ENCODE data around the gene ADAM22. TPM values are rescaled to one million over a fixed set of nuclear protein-coding genes. Genes with fewer than 3 reads are reported as not detected.

Gene ADAM22
- polyA plus RNA-seq, 1 of the 3 experiments (the other 2 are of a cell fraction): 3.0 TPM

- Histone ChIP-seq H3F3A (replicated peaks; ENCODE audit: insufficient read depth) (no peaks in the 10 kb centered on the region), H3K79me2 (ENCODE audit: insufficient read depth) (peaks cover 40% of the 10 kb centered on the region), H3K9me3 (no peaks in the 10 kb centered on the region), H3K36me3 (replicated peaks in 1 of 2; ENCODE audit: control insufficient read depth in 1 of 2, insufficient read depth in 2 of 2, low read length in 1 of 2) (peaks cover 82 to 95% of the 10 kb centered on the region in 2 experiments), H3K9me2 (no peaks in the 10 kb centered on the region), H3K4me1 (ENCODE audit: control insufficient read depth in 1 of 2, insufficient read depth in 2 of 2, low read depth in 1 of 2, low read length in 1 of 2) (peaks cover 1 to 4% of the 10 kb centered on the region in 2 experiments), H3K4me3 (ENCODE audit: low read depth in 2 of 2, low read length in 1 of 2) (no peak overlapping the region), H3K9ac (no peak overlapping the region), H2AFZ (ENCODE audit: low read depth) (no peak overlapping the region), H3K27me3 (ENCODE audit: insufficient read depth) (no peaks in the 10 kb centered on the region), H3K27ac (ENCODE audit: low read depth in 2 of 2, low read length in 1 of 2) (no peak overlapping the region; a peak in 1 of 4 replicates), H3K4me2 (no peak overlapping the region), H4K20me1 (ENCODE audit: insufficient read depth) (peaks cover 14% of the 10 kb centered on the region)
- 89% methylated on average over 1 of the region's 1 CpG for WGBS (ENCODE audit: low lambda C conversion rate)
- ChIA-PET POLR2A (no interaction called here), CTCF (interaction anchor here (1.0 to 1.7 kb wide), 4 partner anchors 10 to 43 kb away, joined by 3 to 6 read pairs (median 4); no protein-coding TSS in a partner anchor)
- TF ChIP-seq EP300 (IDR thresholded peaks at IDR 0.05; ENCODE audit: borderline replicate concordance in 1 of 2, low read depth in 1 of 2, low read length in 1 of 2) (no peak), REST (IDR thresholded peaks at IDR 0.05; ENCODE audit: low read depth, low read length) (no peak), SIN3A (IDR thresholded peaks at IDR 0.05; ENCODE audit: borderline replicate concordance, low read depth, low read length) (no peak), FOXM1 (IDR thresholded peaks at IDR 0.05; ENCODE audit: low read depth) (no peak), USF2 (IDR thresholded peaks at IDR 0.05; ENCODE audit: borderline replicate concordance, low read depth, low read length) (no peak), FOXJ3 (CRISPR knock-in tag; IDR thresholded peaks at IDR 0.05) (no peak), ZBTB33 (IDR thresholded peaks at IDR 0.05; ENCODE audit: borderline replicate concordance, low read depth) (no peak), RFX5 (IDR thresholded peaks at IDR 0.05; ENCODE audit: low read length) (no peak), MAX (IDR thresholded peaks at IDR 0.05; ENCODE audit: low read depth) (no peak), RAD21 (IDR thresholded peaks at IDR 0.05; ENCODE audit: low read length) (no peak), USF1 (IDR thresholded peaks at IDR 0.05; ENCODE audit: borderline replicate concordance, low read depth) (no peak), FOSL2 (IDR thresholded peaks at IDR 0.05; ENCODE audit: borderline replicate concordance, low read depth) (no peak), GABPA (IDR thresholded peaks at IDR 0.05; ENCODE audit: low read depth) (no peak), IRF3 (IDR thresholded peaks at IDR 0.05; ENCODE audit: low read depth, low read length) (no peak), JUND (IDR thresholded peaks at IDR 0.05) (no peak), MEF2A (IDR thresholded peaks at IDR 0.05; ENCODE audit: borderline replicate concordance, low read depth) (no peak)
- no peak for DNase-seq
Measured at GRCh38 chr7:88212918-88213317, 278.9 kb downstream of the ADAM22 start.

Measured in SK-N-SH (cell line).